ENCODE results near the gene DGCR6L.
"Not testable (repeated sequence)": the region's sequence is repeated elsewhere in the genome, so short reads cannot be mapped to it uniquely, and the experiment has no call there.

DNA sequence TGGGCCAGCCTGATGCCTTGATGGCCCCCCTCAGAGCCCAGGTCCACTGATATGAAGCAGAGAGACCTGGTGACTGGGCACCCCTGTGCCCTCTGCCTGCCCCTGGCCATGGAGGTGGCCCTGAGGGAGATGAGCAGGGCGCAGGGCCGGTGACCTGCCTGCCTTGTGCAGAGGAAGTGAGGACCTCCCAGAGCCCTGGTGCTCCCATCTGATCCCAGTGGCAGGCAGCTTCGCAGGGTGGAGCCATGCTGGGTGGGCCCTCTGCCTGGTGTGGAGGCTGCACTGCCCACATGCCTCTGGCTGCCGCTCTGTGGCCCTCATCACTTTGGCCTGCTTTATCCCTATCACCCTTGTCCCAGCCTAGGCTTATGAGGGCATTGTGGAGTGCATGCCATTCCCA lies 50.7 kb downstream of the DGCR6L start:
- not testable (repeated sequence) for TF ChIP-seq EZH2 (IDR thresholded peaks at IDR 0.05); POLR2AphosphoS5 (IDR thresholded peaks at IDR 0.05; ENCODE audit: borderline replicate concordance, low read depth, low read length)
